Common myeloid progenitor, CD34-positive (primary cell): ENCODE measurements around the gene SURF1.
"Not testable (repeated sequence)": the region's sequence is repeated elsewhere in the genome, so short reads cannot be mapped to it uniquely, and the experiment has no call there.

Experiments used
- CTCF ChIA-PET: fragments of 350-600 bp; sonication (Branson Sonifier 250); formaldehyde crosslinking; loops from one replicate; lab custom pipeline; 2021; ENCODE audit warnings: antibody characterized with exemption; lab: Charles Lee
- POLR2A ChIA-PET: fragments of 350-600 bp; sonication (Branson Sonifier 250); formaldehyde crosslinking; loops from one replicate; lab custom pipeline; 2021; ENCODE audit warnings: antibody characterized with exemption; lab: Charles Lee
- DNase-seq, 3 donors: peaks; one replicate each; pipeline versions ENCODE4 v3.0.0 to v3.0.0-alpha.2; 2013
- H3K27ac ChIP-seq, 2 experiments: 1 replicate in 1 of 2; 2 replicates in 1 of 2; pipeline ENCODE4 v1.7.0; 2013; ENCODE audit warnings: inconsistent platforms in 2 of 2, low read length in 2 of 2, mild to moderate bottlenecking in 2 of 2, low read depth in 1 of 2, moderate library complexity in 1 of 2; ENCODE audit not compliant: severe bottlenecking in 2 of 2, insufficient read depth in 1 of 2, poor library complexity in 1 of 2
- H3K27me3 ChIP-seq, 5 experiments: replicated peaks in 2 of 5; 1 replicate in 3 of 5; 2 replicates in 2 of 5; pipeline versions ENCODE4 v1.6.1 to v1.7.0; 2013; ENCODE audit warnings: low read length in 4 of 5, mild to moderate bottlenecking in 2 of 5, moderate library complexity in 2 of 5, inconsistent platforms in 1 of 5; ENCODE audit not compliant: insufficient read depth in 5 of 5, control insufficient read depth in 4 of 5
- H3K36me3 ChIP-seq, 4 experiments: 1 replicate in 2 of 4; 2 replicates in 2 of 4; pipeline versions ENCODE4 v1.6.1 to v1.7.0; 2013; ENCODE audit warnings: low read length in 3 of 4, control low read depth in 1 of 4, mild to moderate bottlenecking in 1 of 4; ENCODE audit not compliant: control insufficient read depth in 4 of 4, insufficient read depth in 4 of 4
- H3K4me1 ChIP-seq, 4 experiments: 1 replicate in 3 of 4; 2 replicates in 1 of 4; pipeline versions ENCODE4 v1.6.1 to v1.7.1; 2013; ENCODE audit warnings: low read length in 3 of 4, mild to moderate bottlenecking in 3 of 4, control low read depth in 1 of 4, inconsistent platforms in 1 of 4, moderate library complexity in 1 of 4; ENCODE audit not compliant: control insufficient read depth in 4 of 4, insufficient read depth in 4 of 4; ENCODE audit errors: control extremely low read depth in 1 of 4
- H3K4me3 ChIP-seq, 7 experiments: 1 replicate in 4 of 7; 2 replicates in 3 of 7; pipeline versions ENCODE4 v1.5.1 to v1.7.0; 2013; ENCODE audit warnings: mild to moderate bottlenecking in 7 of 7, low read length in 6 of 7, moderate library complexity in 6 of 7, inconsistent platforms in 2 of 7, low read depth in 2 of 7, control low read depth in 1 of 7; ENCODE audit not compliant: insufficient read depth in 4 of 7, control insufficient read depth in 1 of 7; ENCODE audit errors: extremely low read depth in 1 of 7
- H3K9me3 ChIP-seq, 5 experiments: 1 replicate in 4 of 5; 2 replicates in 1 of 5; pipeline versions ENCODE4 v1.6.1 to v1.7.1; 2013; ENCODE audit warnings: low read length in 4 of 5, mild to moderate bottlenecking in 2 of 5, inconsistent platforms in 1 of 5, low read depth in 1 of 5, moderate library complexity in 1 of 5; ENCODE audit not compliant: control insufficient read depth in 4 of 5, insufficient read depth in 2 of 5; ENCODE audit errors: control extremely low read depth in 1 of 5
- WGBS: methylation state at CpG from one replicate; pipeline ENCODE4 v1.1.5; 2013; ENCODE audit not compliant: insufficient coverage; 5-methylcytosine and 5-hydroxymethylcytosine counted together

Gene SURF1

DNA sequence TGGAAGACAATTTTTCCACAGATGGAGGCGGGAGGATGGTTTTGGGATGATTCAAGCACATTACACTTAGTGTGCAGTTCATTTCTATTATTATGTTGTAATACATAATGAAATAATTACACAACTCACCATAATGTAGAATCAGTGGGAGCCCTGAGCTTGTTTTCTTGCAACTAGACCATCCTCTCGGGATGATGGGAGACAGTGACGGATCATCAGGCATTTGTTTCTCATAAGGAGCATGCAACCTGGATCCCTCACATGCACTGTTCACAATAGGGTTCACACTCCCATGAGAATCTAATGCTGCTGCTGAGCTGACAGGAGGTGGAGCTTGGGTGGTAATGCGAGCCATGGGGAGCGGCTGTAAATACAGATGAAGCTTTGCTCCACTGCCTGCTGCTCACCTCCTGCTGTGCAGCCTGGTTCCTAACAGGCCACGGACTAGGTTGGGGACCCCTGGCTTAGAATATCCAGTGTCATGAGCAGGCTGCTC is 21.5 kb upstream of the SURF1 start:
- 89% methylated on average over 5 of the region's 6 CpGs for WGBS

DNA sequence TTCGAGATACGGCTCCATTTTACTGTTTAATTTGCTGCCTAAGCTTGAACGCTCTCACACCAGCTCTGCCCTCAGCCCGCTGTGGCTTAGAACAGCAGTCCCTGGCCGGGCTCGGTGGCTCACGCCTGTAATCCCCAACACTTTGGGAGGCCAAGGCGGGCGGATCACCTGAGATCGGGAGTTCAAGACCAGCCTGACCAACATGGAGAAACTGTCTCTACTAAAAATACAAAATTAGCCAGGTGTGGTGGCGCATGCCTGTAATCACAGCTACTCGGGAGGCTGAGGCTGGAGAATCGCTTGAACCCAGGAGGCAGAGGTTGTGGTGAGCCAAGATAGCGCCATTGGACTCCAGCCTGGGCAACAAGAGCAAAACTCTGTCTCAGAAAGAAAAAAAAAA is 21.0 kb upstream of the SURF1 start:
- H3K36me3 ChIP-seq, DNase-seq, H3K4me3 ChIP-seq, H3K27me3 ChIP-seq, H3K27ac ChIP-seq, POLR2A ChIA-PET, H3K9me3 ChIP-seq: not testable (repeated sequence)
- peaks cover 6 to 30% (median 26%) of the 10 kb centered on the region in 4 experiments for H3K4me1 ChIP-seq
- WGBS: 94% methylated on average over 7 of the region's 14 CpGs
- CTCF ChIA-PET: interaction anchor here (1.0 to 1.9 kb wide), 2 partner anchors 40 to 43 kb away, joined by 3 to 5 read pairs; partner anchors contain the start of gene REXO4

More for the DNA sequence above, 21.5 kb upstream of the SURF1 start:
- no peaks in the 10 kb centered on the region for H3K27me3 ChIP-seq
- H3K4me1 ChIP-seq: peaks cover 6 to 26% (median 23%) of the 10 kb centered on the region in 4 experiments
- peaks cover 0 to 1% (median 0%) of the 10 kb centered on the region in 5 experiments for H3K9me3 ChIP-seq
- POLR2A ChIA-PET: no interaction called here
- no peak overlapping the region for H3K4me3 ChIP-seq
- no peak overlapping the region for H3K27ac ChIP-seq
- CTCF ChIA-PET: interaction anchor here (1.9 kb wide), 1 partner anchor 39 kb away, joined by 5 read pairs; the partner anchor contains the start of gene REXO4
- DNase-seq: no peak
- H3K36me3 ChIP-seq: peaks cover 0 to 5% (median 3%) of the 10 kb centered on the region in 4 experiments

DNA sequence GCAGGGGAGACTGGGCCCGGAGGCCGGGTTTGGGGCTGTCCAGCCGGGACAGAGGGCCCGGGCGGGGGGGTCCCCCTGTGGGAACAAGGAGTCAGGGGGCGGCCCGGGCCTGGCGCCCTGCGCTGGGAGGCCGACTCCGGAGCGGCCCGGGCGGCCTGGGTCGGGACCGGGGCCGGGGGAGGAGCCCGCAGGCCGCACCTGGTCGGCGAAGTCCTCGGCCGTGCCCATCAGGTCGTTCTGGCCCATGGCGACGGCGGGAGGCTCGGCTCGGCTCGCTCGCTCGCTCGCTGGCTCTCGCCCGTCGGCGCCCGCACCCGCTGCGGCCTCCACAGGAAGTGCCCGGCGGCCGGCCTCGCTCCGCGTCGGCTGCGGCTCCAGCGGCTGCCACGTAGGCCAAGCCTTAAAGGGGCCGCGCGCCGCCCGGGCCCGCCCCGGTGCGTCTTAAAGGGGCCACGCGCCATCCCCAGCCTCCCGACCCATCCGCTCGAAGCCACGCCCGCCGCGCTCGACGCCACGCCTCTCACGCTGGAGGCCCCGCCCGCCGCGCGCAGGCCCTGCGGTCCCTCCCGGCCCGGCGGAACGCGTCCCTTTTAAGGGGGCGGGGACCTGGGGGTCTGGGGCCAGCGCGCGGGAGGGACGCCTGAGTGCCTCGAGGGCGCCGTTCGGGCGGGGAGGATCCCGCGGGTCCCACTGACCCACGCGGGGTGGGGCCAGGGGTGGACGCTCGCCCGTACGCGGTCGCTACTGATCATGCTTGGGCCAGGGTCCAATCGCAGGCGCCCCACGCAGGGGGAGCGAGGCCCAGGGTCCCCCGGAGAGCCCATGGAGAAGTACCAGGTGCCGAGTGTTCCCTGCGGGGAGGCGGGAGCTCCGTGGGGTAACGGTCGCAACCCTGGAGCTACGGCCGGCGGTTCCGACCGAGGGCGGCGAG is 19.7 kb upstream of the SURF1 start, which contains the start of the genes STKLD1 and SURF4:
Gene STKLD1, plus strand, starts transcription at position 643 of the 931 bp plus-strand sequence. Its CDS starts 108 bp downstream, at position 751.
Gene SURF4, minus strand, starts transcription at position 337 of the 931 bp plus-strand sequence. Its CDS starts 91 bp downstream, at position 246.
- WGBS: under 1% methylated on average over 115 of the region's 120 CpGs
- no peaks in the 10 kb centered on the region for H3K27me3 ChIP-seq
- peak within 1 kb of the TSS; percentile 79 to 91 (median 83) for H3K4me3 ChIP-seq
- peaks cover 0 to 22% (median 8%) of the 10 kb centered on the region in 4 experiments for H3K36me3 ChIP-seq
- CTCF ChIA-PET: interaction anchor here (1.0 to 7.6 kb wide), 4 partner anchors 18 to 46 kb away, joined by 3 to 75 read pairs (median 4); partner anchors contain the start of genes REXO4, SURF1 and SURF2
- peaks cover 0 to 1% (median 0%) of the 10 kb centered on the region in 5 experiments for H3K9me3 ChIP-seq
- POLR2A ChIA-PET: interaction anchor here (0.6 to 1.4 kb wide), 7 partner anchors 13 to 151 kb away, joined by 3 to 4 read pairs (median 3); partner anchors contain the start of genes MED22, RPL7A and SURF6
- DNase-seq: peak; percentile 92 to 96 (median 95)
- H3K4me1 ChIP-seq: peaks cover 8 to 43% (median 38%) of the 10 kb centered on the region in 4 experiments
- H3K27ac ChIP-seq: peak within 1 kb of the TSS; percentile 74 to 95

- Histone ChIP-seq H3K9me3 (peaks cover 0 to 1% (median 0%) of the 10 kb centered on the region in 5 experiments), H3K4me1 (peaks cover 8 to 49% (median 43%) of the 10 kb centered on the region in 4 experiments), H3K27ac (peak overlapping the region; percentile 74 to 95), H3K27me3 (no peaks in the 10 kb centered on the region), H3K36me3 (peaks cover 0 to 30% (median 11%) of the 10 kb centered on the region in 4 experiments), H3K4me3 (peak overlapping the region; percentile 79 to 91 (median 83))
- WGBS: 0% methylated on average over 23 of the region's 39 CpGs
- ChIA-PET POLR2A (interaction anchor here (0.8 to 1.4 kb wide), 5 partner anchors 9 to 27 kb away, joined by 3 to 4 read pairs (median 3); no protein-coding TSS in a partner anchor), CTCF (interaction anchor here (1.3 to 7.6 kb wide), 3 partner anchors 17 to 190 kb away, joined by 3 to 75 read pairs (median 3); partner anchors contain the start of genes SURF1 and SURF2)
- no peak for DNase-seq
Measured at GRCh38 chr9:133375116-133375723, 18.9 kb upstream of the SURF1 start.

GRCh38 chr9:133374612-133375115 is 18.4 kb upstream of the SURF1 start:
- DNase-seq: peak; percentile 54 to 82 (median 80)
- ChIA-PET POLR2A (interaction anchor here (1.0 to 1.4 kb wide), 4 partner anchors 9 to 41 kb away, joined by 3 to 4 read pairs (median 4); no protein-coding TSS in a partner anchor), CTCF (interaction anchor here (1.3 to 7.6 kb wide), 3 partner anchors 17 to 189 kb away, joined by 3 to 75 read pairs (median 3); partner anchors contain the start of genes SURF1 and SURF2)
- H3K27me3 ChIP-seq: no peaks in the 10 kb centered on the region
- WGBS: 19% methylated on average over 8 of the region's 12 CpGs
- H3K4me1 ChIP-seq: peaks cover 8 to 49% (median 43%) of the 10 kb centered on the region in 4 experiments
- peaks cover 0 to 35% (median 14%) of the 10 kb centered on the region in 4 experiments for H3K36me3 ChIP-seq
- peak overlapping the region; percentile 74 to 95 for H3K27ac ChIP-seq
- H3K9me3 ChIP-seq: peaks cover 0 to 1% (median 0%) of the 10 kb centered on the region in 5 experiments
- H3K4me3 ChIP-seq: peak overlapping the region; percentile 79 to 91 (median 83)

DNA sequence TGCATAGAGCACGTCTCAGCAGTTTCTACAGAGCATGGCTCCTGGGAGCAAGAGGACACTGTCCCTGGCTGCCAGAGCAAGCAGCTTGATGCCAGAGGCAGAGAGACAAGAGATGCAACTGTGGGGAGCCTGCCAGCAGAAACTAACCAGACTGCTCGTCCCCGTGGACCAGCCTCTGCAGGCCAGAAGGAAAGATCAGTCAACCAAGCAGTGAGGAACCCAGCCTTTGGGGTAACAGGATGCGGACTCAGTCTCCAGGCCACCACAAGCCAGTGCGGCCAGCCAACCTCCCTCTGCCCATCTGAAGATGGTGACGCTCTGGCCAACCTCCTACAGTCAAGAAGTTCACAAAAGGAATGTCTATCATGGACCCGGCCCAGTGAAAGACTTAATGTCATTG is 15.9 kb upstream of the SURF1 start:
- peaks cover 8 to 51% (median 44%) of the 10 kb centered on the region in 4 experiments for H3K4me1 ChIP-seq
- ChIA-PET CTCF (interaction anchor here (1.0 to 7.6 kb wide), 8 partner anchors 9 to 42 kb away, joined by 3 to 75 read pairs (median 5); partner anchors contain the start of genes RPL7A, SURF1 and SURF2), POLR2A (interaction anchor here (1.7 to 1.9 kb wide), 2 partner anchors 9 to 12 kb away, joined by 5 to 7 read pairs; no protein-coding TSS in a partner anchor)
- H3K4me3 ChIP-seq: no peak overlapping the region
- WGBS: 93% methylated on average over 7 of the region's 7 CpGs
- no peak for DNase-seq
- H3K36me3 ChIP-seq: peaks cover 4 to 60% (median 22%) of the 10 kb centered on the region in 4 experiments
- H3K27me3 ChIP-seq: no peaks in the 10 kb centered on the region
- H3K27ac ChIP-seq: peak overlapping the region; percentile 6 to 41
- H3K9me3 ChIP-seq: no peaks in the 10 kb centered on the region
